Fibroblast of lung (primary cell): ENCODE measurements around the gene ADAMTSL1. TPM values are rescaled to one million over a fixed set of nuclear protein-coding genes. Genes with fewer than 3 reads are reported as not detected.

ENCODE experiments used
- DNase-seq, 2 donors: peaks; one replicate each; pipeline versions ENCODE4 v3.0.0 to v3.0.0-alpha.2; 2010; ENCODE audit warnings: low read depth in 2 of 2
- H2AFZ ChIP-seq: 2 replicates; pipeline ENCODE4 v1.5.1; 2012; ENCODE audit warnings: low read length, control low read depth, inconsistent platforms
- H3K27ac ChIP-seq: 2 replicates; pipeline ENCODE4 v1.5.1; 2011; ENCODE audit warnings: low read length, control low read depth; ENCODE audit not compliant: insufficient read depth
- H3K27me3 ChIP-seq: 2 replicates; pipeline ENCODE4 v1.5.1; 2011; ENCODE audit warnings: mild to moderate bottlenecking, low read length; ENCODE audit not compliant: control insufficient read depth, insufficient read depth
- H3K36me3 ChIP-seq: 2 replicates; pipeline ENCODE4 v1.5.1; 2011; ENCODE audit warnings: low read length; ENCODE audit not compliant: control insufficient read depth, insufficient read depth
- H3K4me1 ChIP-seq: 2 replicates; pipeline ENCODE4 v1.5.1; 2011; ENCODE audit warnings: low read length; ENCODE audit not compliant: control insufficient read depth, insufficient read depth; ENCODE audit errors: extremely low read depth
- H3K4me2 ChIP-seq: 2 replicates; pipeline ENCODE4 v1.5.1; 2011; ENCODE audit warnings: low read length, control low read depth; ENCODE audit not compliant: insufficient read depth; ENCODE audit errors: extremely low read depth
- H3K4me3 ChIP-seq, 4 experiments: fragments of 200-600 bp in 1 of 4; sonication (generic) in 1 of 4; replicated peaks in 1 of 4; 2 replicates each; pipeline ENCODE4 v1.5.1; 2011 to 2016; ENCODE audit warnings: low read length in 4 of 4, low read depth in 3 of 4, mild to moderate bottlenecking in 3 of 4, control low read depth in 2 of 4, inconsistent platforms in 1 of 4, mixed read lengths in 1 of 4; ENCODE audit not compliant: insufficient read depth in 1 of 4; ENCODE audit errors: control extremely low read depth in 1 of 4
- H3K79me2 ChIP-seq: 2 replicates; pipeline ENCODE4 v1.5.1; 2012; ENCODE audit warnings: mild to moderate bottlenecking, low read length, inconsistent platforms; ENCODE audit not compliant: control insufficient read depth, insufficient read depth
- H3K9ac ChIP-seq: 2 replicates; pipeline ENCODE4 v1.5.1; 2011; ENCODE audit warnings: mild to moderate bottlenecking, low read length, control low read depth; ENCODE audit not compliant: insufficient read depth
- H3K9me3 ChIP-seq: 2 replicates; pipeline ENCODE4 v1.5.1; 2012; ENCODE audit warnings: low read depth, low read length; ENCODE audit not compliant: control insufficient read depth, insufficient read depth
- H4K20me1 ChIP-seq: 2 replicates; pipeline ENCODE4 v1.5.1; 2011; ENCODE audit warnings: low read length; ENCODE audit not compliant: control insufficient read depth, insufficient read depth; ENCODE audit errors: extremely low read depth
- EZH2 ChIP-seq: IDR thresholded peaks from 2 replicates; pipeline ENCODE4 v1.5.1; 2012; ENCODE audit warnings: low read length, control low read depth, mild to moderate bottlenecking; ENCODE audit errors: missing control alignments
- polyA plus RNA-seq, 2 donors: library from polyadenylated mRNA; depleted of rRNA in 1 of 2; stranded (reverse) in 1 of 2; unstranded in 1 of 2; fragments of >200 nt; gene quantifications; 2 replicates each; pipeline ENCODE4 v1.2.1, GENCODE V29; 2011 to 2012; ENCODE audit warnings: missing spikeins in 1 of 2
- total RNA-seq: library from RNA; depleted of rRNA; stranded (reverse); fragments of >200 nt; gene quantifications from 2 replicates; pipeline ENCODE4 v1.2.1, GENCODE V29; 2014
- TF ChIP-seq, protein P1 (sequence below), 2 donors: IDR thresholded peaks in 1 of 2; conservative IDR thresholded peaks in 1 of 2; 1 replicate in 1 of 2; 2 replicates in 1 of 2; pipeline ENCODE4 v1.5.1; 2011 to 2012; ENCODE audit warnings: low read length in 2 of 2, control low read depth in 1 of 2, inconsistent platforms in 1 of 2, low read depth in 1 of 2, mild to moderate bottlenecking in 1 of 2

Gene ADAMTSL1
- total and polyA plus RNA-seq, 2 donors (not counting 1 experiment from before 2014, with no cell fraction given), result 19.3 to 27.9 TPM

- Histone ChIP-seq H3K4me2 (no peak overlapping the region), H3K4me3 (no peak overlapping the region), H3K27me3 (no peaks in the 10 kb centered on the region), H3K4me1 (peaks cover 14% of the 10 kb centered on the region), H3K27ac (no peak overlapping the region), H3K79me2 (peaks cover 12% of the 10 kb centered on the region), H2AFZ (no peak overlapping the region), H4K20me1 (no peaks in the 10 kb centered on the region), H3K9me3 (no peaks in the 10 kb centered on the region), H3K9ac (no peak overlapping the region), H3K36me3 (no peaks in the 10 kb centered on the region)
- DNase-seq, result peak in 1 of 2 donors; percentile 64
- no peak for TF ChIP-seq EZH2
- TF ChIP-seq, protein P1, sequence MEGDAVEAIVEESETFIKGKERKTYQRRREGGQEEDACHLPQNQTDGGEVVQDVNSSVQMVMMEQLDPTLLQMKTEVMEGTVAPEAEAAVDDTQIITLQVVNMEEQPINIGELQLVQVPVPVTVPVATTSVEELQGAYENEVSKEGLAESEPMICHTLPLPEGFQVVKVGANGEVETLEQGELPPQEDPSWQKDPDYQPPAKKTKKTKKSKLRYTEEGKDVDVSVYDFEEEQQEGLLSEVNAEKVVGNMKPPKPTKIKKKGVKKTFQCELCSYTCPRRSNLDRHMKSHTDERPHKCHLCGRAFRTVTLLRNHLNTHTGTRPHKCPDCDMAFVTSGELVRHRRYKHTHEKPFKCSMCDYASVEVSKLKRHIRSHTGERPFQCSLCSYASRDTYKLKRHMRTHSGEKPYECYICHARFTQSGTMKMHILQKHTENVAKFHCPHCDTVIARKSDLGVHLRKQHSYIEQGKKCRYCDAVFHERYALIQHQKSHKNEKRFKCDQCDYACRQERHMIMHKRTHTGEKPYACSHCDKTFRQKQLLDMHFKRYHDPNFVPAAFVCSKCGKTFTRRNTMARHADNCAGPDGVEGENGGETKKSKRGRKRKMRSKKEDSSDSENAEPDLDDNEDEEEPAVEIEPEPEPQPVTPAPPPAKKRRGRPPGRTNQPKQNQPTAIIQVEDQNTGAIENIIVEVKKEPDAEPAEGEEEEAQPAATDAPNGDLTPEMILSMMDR (conservative IDR thresholded peaks at IDR 0.05 in 1 of 2, IDR thresholded peaks at IDR 0.05 in 1 of 2; ENCODE audit: low read depth in 1 of 2, low read length in 2 of 2), result no peak
Measured at GRCh38 chr9:18495065-18495464, 21.1 kb downstream of the ADAMTSL1 start.

DNA sequence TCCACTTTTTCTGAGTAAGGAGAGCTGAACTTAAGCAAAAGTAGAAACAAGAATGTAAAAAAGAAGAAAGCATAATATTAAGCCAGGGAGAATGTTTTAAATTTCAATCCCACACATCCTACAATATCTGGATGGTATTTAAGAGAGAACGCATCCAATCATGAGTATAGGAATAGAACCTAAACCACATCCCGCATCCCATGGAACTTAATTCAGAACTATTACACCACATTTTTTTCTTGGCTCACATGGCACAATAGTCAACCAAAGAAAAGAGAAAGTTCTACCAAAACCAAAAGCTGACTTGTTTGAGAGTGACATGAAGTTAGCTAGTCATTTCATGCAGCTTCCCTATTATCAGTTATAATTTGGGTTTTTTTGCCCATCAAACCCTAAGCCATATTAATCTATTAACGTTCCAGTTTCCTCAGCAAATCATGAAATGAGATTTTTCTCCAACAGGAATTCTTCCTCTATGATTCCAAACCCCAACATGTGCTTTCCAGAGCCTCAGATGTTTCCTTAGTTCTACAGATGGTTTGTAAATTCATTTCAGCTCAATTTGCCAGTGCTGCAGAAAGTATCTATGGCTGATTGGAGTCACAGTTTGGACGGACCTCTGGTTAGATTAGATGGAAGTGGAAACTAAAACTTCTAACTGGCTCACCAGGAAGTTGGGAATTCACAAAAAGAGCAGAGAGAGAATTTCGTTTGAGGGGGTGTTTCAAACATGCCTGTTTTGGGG, 22.5 kb downstream of the ADAMTSL1 start:
- Histone ChIP-seq H3K27me3 (no peaks in the 10 kb centered on the region), H2AFZ (no peak overlapping the region)
- peak in 1 of 2 donors; percentile 41 for DNase-seq

DNA sequence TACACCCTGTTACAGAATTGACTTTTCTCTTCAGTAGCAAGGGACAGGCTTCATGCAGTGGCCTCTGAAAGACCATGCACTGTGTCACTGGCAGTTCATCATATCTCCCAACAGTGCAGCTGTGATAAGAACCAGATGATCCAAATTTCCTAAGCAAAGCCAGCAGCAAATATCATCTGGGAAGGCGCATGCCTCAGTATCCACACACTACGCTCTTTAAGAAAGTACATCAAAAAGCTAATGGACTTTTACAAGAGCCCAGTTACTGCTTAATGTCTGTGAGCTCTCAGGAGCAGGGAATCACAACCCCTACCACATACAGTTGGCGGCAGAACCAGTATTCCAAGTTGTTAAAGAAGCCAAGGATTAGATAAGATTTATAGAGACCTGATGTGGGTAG, 25.1 kb downstream of the ADAMTSL1 start:
- no peaks in the 10 kb centered on the region for H3K4me1 ChIP-seq
- TF ChIP-seq, protein P1 (conservative IDR thresholded peaks at IDR 0.05 in 1 of 2, IDR thresholded peaks at IDR 0.05 in 1 of 2; ENCODE audit: low read depth in 1 of 2, low read length in 2 of 2), result no peak
- TF ChIP-seq EZH2, result no peak
- no peak overlapping the region for H3K4me3 ChIP-seq
- H3K27ac ChIP-seq, result no peak overlapping the region
- no peaks in the 10 kb centered on the region for H3K36me3 ChIP-seq
- no peak overlapping the region for H3K9ac ChIP-seq
- no peaks in the 10 kb centered on the region for H4K20me1 ChIP-seq
- H2AFZ ChIP-seq, result no peak overlapping the region
- no peak for DNase-seq
- H3K4me2 ChIP-seq, result no peak overlapping the region
- H3K27me3 ChIP-seq, result no peaks in the 10 kb centered on the region
- H3K79me2 ChIP-seq, result peaks cover 17% of the 10 kb centered on the region
- no peaks in the 10 kb centered on the region for H3K9me3 ChIP-seq

More for the DNA sequence above, 22.5 kb downstream of the ADAMTSL1 start:
- Histone ChIP-seq H3K9me3 (no peaks in the 10 kb centered on the region), H4K20me1 (no peaks in the 10 kb centered on the region), H3K27ac (no peak overlapping the region), H3K4me2 (no peak overlapping the region), H3K36me3 (no peaks in the 10 kb centered on the region), H3K4me3 (no peak overlapping the region), H3K9ac (no peak overlapping the region), H3K79me2 (peaks cover 14% of the 10 kb centered on the region), H3K4me1 (peaks cover 13% of the 10 kb centered on the region)
- TF ChIP-seq EZH2, result no peak
- TF ChIP-seq, protein P1 (conservative IDR thresholded peaks at IDR 0.05 in 1 of 2, IDR thresholded peaks at IDR 0.05 in 1 of 2; ENCODE audit: low read depth in 1 of 2, low read length in 2 of 2), result no peak
